Medulla oblongata (tissue), 1 donor: Measurements from ENCODE around the gene CXXC5.

Experiments
- DNase-seq: peaks from one replicate; pipeline ENCODE4 v3.0.0-alpha.2; 2015; ENCODE audit errors: extremely low spot score

Gene CXXC5

GRCh38 chr5:139692679-139693308, 44.6 kb downstream of the CXXC5 start:
- DNase-seq = no peak

- DNase-seq = no peak
These were observed 45.7 kb downstream of the CXXC5 start for GRCh38 chr5:139693676-139694364.

- no peak for DNase-seq
These were observed 46.5 kb downstream of the CXXC5 start for GRCh38 chr5:139694556-139695177.

DNA sequence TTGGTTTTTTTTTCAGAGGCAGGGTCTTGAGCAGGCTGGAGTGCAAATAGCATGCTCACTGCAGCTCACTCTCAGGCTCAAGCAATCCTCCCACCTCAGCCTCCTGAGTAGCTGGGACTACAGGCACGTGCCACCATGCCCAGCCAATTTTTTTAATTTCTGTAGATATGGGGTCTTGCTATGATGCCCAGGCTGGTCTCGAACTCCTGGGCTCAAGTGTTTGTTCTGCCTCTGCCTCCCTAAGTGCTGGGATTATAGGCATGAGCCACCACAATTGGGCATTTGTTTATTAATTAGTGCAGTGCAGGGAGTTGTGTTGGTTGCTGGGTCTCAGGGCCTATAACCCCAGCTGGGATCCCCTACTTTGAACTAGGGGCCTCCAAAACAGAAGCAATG, 47.0 kb downstream of the CXXC5 start:
- no peak for DNase-seq

DNA sequence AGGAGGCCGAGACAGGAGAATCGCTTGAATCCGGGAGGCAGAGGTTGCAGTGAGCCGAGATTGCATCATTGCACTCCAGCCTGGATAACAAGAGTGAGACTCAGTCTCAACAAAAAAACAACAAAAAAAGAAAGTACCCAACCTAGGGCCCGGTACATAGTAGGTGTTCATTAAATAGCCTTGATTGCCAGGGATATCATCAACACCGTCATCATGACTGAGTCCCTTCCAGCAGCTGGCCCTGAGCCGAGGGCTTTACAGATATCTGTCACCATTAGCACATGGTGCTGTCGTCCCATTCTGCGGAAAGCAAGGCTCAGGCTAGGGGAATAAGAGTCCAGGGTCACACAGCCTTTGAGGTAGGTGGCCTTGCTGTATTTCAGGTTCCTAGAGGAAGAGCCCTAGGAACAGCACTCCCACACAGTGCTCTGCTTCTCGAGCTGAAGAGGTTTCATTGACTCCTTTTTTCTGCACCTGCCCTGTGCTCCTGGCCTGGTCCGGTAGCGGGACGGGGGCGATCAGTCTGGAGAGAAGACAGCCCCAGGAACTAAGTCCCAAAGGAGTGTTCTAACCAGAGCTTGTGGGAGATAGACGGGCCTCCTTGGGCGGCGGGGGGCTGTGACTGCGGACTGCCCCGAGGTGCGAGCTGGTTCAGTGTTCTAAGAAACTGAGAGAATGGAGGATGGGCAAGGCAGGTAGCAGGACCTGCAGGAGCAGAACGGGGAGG, 48.2 kb downstream of the CXXC5 start:
- no peak for DNase-seq

- no peak for DNase-seq
These were observed 48.9 kb downstream of the CXXC5 start for GRCh38 chr5:139696894-139697658.

DNA sequence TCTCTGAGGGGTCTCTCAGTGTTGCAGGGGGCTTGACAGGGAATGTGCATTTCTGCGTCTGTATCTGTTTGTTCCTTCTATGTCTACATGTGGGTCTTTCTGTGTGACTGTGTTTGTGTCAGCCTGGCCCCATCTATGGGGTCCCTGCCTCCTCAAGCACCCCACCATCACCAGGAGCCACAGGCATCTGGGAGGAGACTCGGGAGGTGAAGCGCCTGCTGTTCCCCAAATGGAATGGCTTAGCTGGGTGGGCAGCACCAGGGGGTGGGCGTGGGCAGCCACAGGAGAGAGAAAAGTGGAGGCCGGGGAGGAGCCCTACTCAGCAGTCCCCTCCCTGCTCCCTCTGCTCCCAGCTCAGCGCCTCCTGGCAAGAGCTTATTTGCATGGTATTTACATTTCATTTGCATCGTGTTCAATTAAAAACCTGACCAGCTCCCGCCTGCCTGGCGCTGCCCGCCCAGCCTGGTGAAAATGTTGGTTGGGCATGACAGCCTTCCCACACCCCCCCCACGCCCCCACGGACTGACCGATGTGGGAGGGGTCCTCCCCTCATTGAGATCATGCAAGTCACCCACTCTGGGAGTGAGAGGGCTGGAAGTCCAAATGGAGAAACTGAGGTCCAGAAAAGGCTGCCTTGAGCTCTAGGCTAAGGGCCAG, 50.5 kb downstream of the CXXC5 start:
- peak; percentile 86 for DNase-seq

- DNase-seq = no peak
These were observed 51.2 kb downstream of the CXXC5 start for GRCh38 chr5:139699351-139699750.

- DNase-seq = no peak
These were observed 52.5 kb downstream of the CXXC5 start for GRCh38 chr5:139700711-139701055.

GRCh38 chr5:139701056-139701741, 53.0 kb downstream of the CXXC5 start:
- no peak for DNase-seq

- DNase-seq = no peak
These were observed 54.4 kb downstream of the CXXC5 start for GRCh38 chr5:139702548-139702947.

DNA sequence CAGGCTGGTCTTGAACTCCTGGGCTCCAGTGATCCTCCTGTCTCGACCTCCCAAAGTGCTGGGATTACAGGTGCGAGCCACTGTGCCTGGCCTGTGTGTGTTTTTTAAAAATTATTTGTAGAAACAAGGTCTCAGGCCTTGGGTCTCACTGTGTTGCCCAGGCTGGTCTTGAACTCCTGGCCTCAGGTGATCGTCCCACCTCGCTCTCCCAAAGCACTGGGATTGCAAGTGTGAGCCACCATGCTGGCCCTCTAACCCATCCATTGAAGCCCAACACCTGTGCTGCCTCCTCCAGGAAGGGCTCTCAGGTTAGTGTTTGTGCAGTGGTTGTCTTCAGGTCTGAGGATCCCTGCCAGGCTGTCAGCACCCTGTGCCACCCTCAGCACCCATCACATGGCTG, 56.6 kb downstream of the CXXC5 start:
- no peak for DNase-seq

- no peak for DNase-seq
These were observed 57.0 kb downstream of the CXXC5 start for GRCh38 chr5:139705191-139705590.

- DNase-seq = no peak
These were observed 57.8 kb downstream of the CXXC5 start for GRCh38 chr5:139705655-139706587.

- no peak for DNase-seq
These were observed 59.4 kb downstream of the CXXC5 start for GRCh38 chr5:139707445-139708003.

DNA sequence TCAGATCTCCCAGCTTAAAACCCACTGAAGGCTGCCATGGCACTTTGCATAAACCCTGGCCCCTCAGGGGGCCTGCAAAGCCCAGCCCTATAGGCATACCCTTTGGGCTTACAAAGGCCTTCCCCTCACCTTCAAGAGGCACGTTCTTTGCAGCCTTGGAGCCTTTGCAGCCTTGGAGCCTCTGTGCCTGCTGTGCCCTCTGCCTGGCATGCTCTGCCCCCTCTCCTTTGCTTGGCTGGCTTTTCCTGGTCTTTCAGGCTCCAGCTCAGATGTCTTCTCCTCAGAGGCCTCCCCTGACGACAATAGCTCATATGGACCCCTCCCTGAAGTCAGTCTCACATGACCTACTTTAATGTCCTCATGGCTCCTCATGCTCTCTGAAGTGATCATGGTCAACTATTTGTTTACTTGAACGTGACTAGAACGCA, 60.3 kb downstream of the CXXC5 start:
- no peak for DNase-seq

DNA sequence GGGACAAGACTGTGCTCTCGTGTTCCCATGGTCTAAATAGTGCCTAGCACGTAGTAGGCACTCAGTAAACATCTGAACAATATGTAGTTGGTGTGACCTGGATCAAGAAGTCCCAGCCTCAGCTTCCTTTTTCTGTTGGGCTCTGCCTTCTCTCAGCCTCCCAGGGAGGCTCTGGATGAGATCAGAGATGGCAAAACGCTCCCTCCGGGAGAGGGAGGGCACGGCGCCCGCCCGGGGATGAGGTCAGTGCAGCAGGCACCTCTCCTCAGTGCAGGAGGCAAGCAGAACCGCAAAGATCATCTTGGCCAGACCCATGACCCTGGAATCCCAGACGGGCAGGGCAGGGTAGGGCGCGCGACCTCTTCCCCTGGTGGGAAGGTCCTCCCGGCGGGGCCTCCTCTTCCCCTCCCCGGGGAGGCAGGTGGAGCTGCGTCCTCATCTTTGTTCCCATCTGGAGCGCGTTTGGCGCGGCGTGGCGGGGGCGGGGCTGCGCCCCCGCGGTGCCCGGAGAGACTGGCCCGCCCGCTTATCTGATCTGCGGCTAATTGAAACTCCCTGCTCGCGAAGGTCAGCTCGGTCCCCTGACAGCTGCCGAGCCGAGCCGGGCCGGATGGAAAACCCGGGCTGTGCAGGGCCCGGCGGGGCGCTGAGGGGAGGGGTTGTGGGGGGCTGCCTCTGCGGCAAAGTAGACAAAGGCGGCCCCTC, 60.9 kb downstream of the CXXC5 start:
- DNase-seq = peak; percentile 76

GRCh38 chr5:139709582-139710318, 61.6 kb downstream of the CXXC5 start:
- DNase-seq = no peak
